Nephron progenitor cell (in vitro differentiated cells): ENCODE measurements around the gene ENHO.

Source experiments
- DNase-seq: peaks from one replicate; pipeline ENCODE4 v3.0.0; 2021
- H3K27ac Mint-ChIP-seq: 2 replicates; pipeline ENCODE4 v1.8.0; 2021; ENCODE audit warnings: mild to moderate bottlenecking, moderate library complexity, mixed read lengths
- H3K27me3 Mint-ChIP-seq: 2 replicates; pipeline ENCODE4 v1.8.0; 2021; ENCODE audit warnings: mild to moderate bottlenecking, low read depth, mixed read lengths; ENCODE audit not compliant: poor library complexity
- H3K36me3 Mint-ChIP-seq: 2 replicates; pipeline ENCODE4 v1.8.0; 2021; ENCODE audit warnings: low read depth, mixed read lengths
- H3K4me1 Mint-ChIP-seq: 2 replicates; pipeline ENCODE4 v1.8.0; 2021; ENCODE audit warnings: mixed read lengths
- H3K4me3 Mint-ChIP-seq: 2 replicates; pipeline ENCODE4 v1.8.0; 2021; ENCODE audit warnings: mild to moderate bottlenecking, moderate library complexity, mixed read lengths
- H3K9me3 Mint-ChIP-seq: 2 replicates; pipeline ENCODE4 v1.8.0; 2021; ENCODE audit warnings: mild to moderate bottlenecking, moderate library complexity, mixed read lengths
- CTCF ChIP-seq: fragments of 200-600 bp; sonication (generic); IDR thresholded peaks from 2 replicates; pipeline ENCODE4 v1.5.0; 2021; ENCODE audit warnings: antibody characterized with exemption

ENHO gene

GRCh38 chr9:34514816-34515215 lies 8.0 kb downstream of the ENHO start:
- no peak overlapping the region for H3K4me3 Mint-ChIP-seq
- peaks cover 71% of the 10 kb centered on the region for H3K4me1 Mint-ChIP-seq
- H3K36me3 Mint-ChIP-seq, result no peaks in the 10 kb centered on the region
- peaks cover 7% of the 10 kb centered on the region for H3K27me3 Mint-ChIP-seq
- DNase-seq, result no peak
- H3K27ac Mint-ChIP-seq, result no peak overlapping the region
- TF ChIP-seq CTCF, result no peak
- H3K9me3 Mint-ChIP-seq, result no peaks in the 10 kb centered on the region

DNA sequence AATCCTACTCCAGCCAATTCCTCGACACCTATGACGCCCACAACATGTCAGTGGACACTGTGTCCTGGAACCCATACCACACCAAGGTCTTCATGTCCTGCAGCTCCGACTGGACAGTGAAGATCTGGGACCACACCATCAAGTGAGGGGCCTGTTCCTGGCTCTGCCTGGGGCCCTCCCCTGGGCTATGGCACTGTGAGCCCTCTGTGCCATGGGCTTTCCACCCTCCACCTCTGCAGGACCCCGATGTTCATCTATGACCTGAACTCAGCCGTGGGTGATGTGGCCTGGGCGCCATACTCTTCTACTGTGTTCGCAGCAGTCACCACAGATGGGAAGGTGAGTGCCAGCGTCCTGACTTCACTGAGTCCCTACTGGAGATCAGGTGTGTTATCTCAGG lies 8.4 kb downstream of the ENHO start:
- Mint-ChIP-seq H3K27ac (peak overlapping the region; percentile 36), H3K4me3 (no peak overlapping the region), H3K36me3 (no peaks in the 10 kb centered on the region), H3K9me3 (no peaks in the 10 kb centered on the region), H3K27me3 (peaks cover 7% of the 10 kb centered on the region), H3K4me1 (peaks cover 73% of the 10 kb centered on the region)
- no peak for DNase-seq
- no peak for TF ChIP-seq CTCF

DNA sequence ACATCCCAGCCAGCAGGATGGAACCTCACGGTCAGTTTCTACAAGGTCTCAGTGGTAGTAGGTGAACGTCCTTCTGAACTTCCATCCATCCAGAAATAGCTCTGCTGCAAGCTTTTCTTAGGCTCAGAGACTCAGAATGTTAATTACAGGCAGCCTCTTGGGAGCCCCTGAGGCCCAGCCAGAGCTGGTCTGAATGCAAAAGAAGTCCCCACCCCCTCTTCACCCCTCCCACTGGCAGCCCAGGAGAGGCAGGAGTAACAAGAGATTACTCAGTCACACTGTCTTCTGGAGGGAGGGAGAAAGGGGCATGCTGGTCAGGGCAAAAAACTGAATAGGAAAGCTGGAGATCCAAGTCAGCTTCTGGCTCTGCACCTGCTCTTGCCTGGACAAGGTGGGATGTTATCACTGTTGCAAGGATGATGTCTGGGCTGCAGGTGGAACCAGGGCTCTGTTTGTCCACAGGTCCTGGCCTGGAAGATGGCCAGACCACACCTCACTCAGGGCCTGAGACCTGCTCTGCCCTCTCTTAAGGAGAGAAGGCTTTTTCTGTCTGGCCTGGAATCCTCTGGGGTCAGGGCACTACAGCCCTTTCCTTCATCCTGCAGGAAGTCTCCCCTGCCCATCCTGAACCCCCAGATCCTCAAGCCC lies 9.1 kb downstream of the ENHO start:
- H3K9me3 Mint-ChIP-seq, result no peaks in the 10 kb centered on the region
- H3K4me3 Mint-ChIP-seq, result no peak overlapping the region
- TF ChIP-seq CTCF, result no peak
- H3K27ac Mint-ChIP-seq, result peak overlapping the region; percentile 86
- H3K36me3 Mint-ChIP-seq, result no peaks in the 10 kb centered on the region
- DNase-seq, result peak; percentile 46
- peaks cover 7% of the 10 kb centered on the region for H3K27me3 Mint-ChIP-seq
- H3K4me1 Mint-ChIP-seq, result peaks cover 76% of the 10 kb centered on the region

- H3K9me3 Mint-ChIP-seq, result no peaks in the 10 kb centered on the region
- peaks cover 78% of the 10 kb centered on the region for H3K4me1 Mint-ChIP-seq
- peak overlapping the region; percentile 17 for H3K4me3 Mint-ChIP-seq
- no peak for TF ChIP-seq CTCF
- H3K27me3 Mint-ChIP-seq, result peaks cover 7% of the 10 kb centered on the region
- peak overlapping the region; percentile 86 for H3K27ac Mint-ChIP-seq
- DNase-seq, result no peak
- no peaks in the 10 kb centered on the region for H3K36me3 Mint-ChIP-seq
Observed at GRCh38 chr9:34512131-34513078, 10.4 kb downstream of the ENHO start.

DNA sequence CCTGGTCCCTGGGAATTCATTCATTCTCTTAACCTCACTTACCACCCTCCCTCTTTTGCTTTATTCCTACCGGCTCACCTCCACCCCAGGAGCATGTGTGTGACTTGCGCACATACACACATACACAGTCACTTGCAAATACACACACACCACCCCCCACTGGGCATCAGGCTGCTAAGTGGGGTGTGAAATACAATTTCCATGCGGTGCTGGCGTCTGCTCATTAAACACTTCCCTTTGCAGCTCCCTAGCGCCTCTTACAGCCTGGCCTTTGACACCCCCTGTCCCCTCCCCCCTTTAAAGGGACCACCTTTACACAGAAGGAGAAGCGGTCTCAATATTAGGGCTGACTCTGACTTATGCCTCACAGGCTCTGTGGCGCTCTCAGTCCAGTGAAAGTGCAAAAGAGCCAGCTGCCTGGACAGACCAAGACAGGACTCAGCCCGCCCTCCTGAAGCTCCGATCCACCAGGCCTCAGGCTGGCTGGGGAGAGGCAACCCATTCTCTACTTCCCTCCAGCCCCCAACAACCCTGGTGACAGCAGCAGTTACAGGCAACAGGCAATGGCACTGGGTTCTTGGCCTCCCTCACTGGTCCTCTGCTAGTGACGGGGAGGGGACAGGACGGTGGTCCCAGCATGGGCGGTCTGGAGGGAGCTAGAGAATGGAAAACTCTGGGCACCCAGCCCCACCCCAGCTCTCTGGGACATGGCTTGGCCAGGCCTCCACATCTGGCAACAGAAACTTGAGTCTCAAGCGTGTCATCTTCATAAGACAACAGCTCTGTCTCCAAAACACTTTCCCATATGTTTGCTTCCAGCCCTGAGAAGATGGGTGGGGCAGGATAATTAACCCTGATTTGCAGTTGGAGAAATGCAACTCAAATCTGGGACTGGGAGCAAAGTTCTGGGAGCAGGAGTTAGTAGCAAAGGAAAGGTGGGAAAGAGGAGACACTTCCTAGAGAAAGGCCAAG lies 12.0 kb downstream of the ENHO start:
- no peak for TF ChIP-seq CTCF
- no peak for DNase-seq
- H3K36me3 Mint-ChIP-seq, result no peaks in the 10 kb centered on the region
- H3K4me1 Mint-ChIP-seq, result peaks cover 72% of the 10 kb centered on the region
- H3K27me3 Mint-ChIP-seq, result peaks cover 11% of the 10 kb centered on the region
- peak overlapping the region; percentile 55 for H3K4me3 Mint-ChIP-seq
- peak overlapping the region; percentile 5 for H3K27ac Mint-ChIP-seq
- H3K9me3 Mint-ChIP-seq, result no peaks in the 10 kb centered on the region
